Ovary (tissue), 9 donors: ENCODE measurements around the gene ADCY5. TPM values are rescaled to one million over a fixed set of nuclear protein-coding genes. Genes with fewer than 3 reads are reported as not detected.

Source experiments
- DNase-seq, 5 donors: peaks; one replicate each; pipeline ENCODE4 v3.0.0-alpha.2; 2019 to 2020
- H3K27ac ChIP-seq, 2 donors: fragments of 200-600 bp; one replicate each; pipeline versions ENCODE4 v1.5.1 to v1.8.0; 2019 to 2022
- H3K27me3 ChIP-seq: fragments of 200-600 bp; one replicate; pipeline ENCODE4 v1.8.0; 2022
- H3K36me3 ChIP-seq: fragments of 200-600 bp; sonication (generic); one replicate; pipeline ENCODE4 v1.5.1; 2019
- H3K4me1 ChIP-seq: one replicate; pipeline ENCODE4 v1.8.1; 2013; ENCODE audit warnings: mild to moderate bottlenecking, moderate library complexity; ENCODE audit not compliant: insufficient read depth
- H3K4me3 ChIP-seq: fragments of 200-600 bp; sonication (generic); one replicate; pipeline ENCODE4 v1.5.1; 2017
- H3K9me3 ChIP-seq, 2 donors: fragments of 200-600 bp in 1 of 2; sonication (generic) in 1 of 2; one replicate each; pipeline versions ENCODE4 v1.5.1 to v1.8.1; 2013 to 2019; ENCODE audit warnings: mild to moderate bottlenecking in 1 of 2, moderate library complexity in 1 of 2
- CTCF ChIP-seq, 3 donors: fragments of 450-650 bp in 2 of 3; fragments of 200-600 bp in 1 of 3; IDR thresholded peaks; one replicate each; pipeline versions ENCODE4 v1.5.1 to v1.8.0; 2016 to 2022; ENCODE audit warnings: antibody characterized with exemption in 3 of 3, mild to moderate bottlenecking in 1 of 3
- EP300 ChIP-seq: sonication (generic); formaldehyde crosslinking; IDR thresholded peaks from one replicate; pipeline ENCODE4 v1.6.1; 2017; ENCODE audit warnings: antibody characterized with exemption
- POLR2A ChIP-seq: fragments of 450-650 bp; IDR thresholded peaks from one replicate; pipeline ENCODE4 v1.6.1; 2017; ENCODE audit warnings: antibody characterized with exemption, mild to moderate bottlenecking, moderate library complexity
- WGBS, 3 donors: extraction: QIAGEN DNeasy Blood & Tissue Kit in 1 of 3; methylation state at CpG; one replicate each; pipeline versions ENCODE4 v1.1.5 to v1.1.7; 2013 to 2017; 5-methylcytosine and 5-hydroxymethylcytosine counted together
- intact Hi-C, 4 donors: fragments of 100-400 bp; cut with DNase I; formaldehyde crosslinking; loops; one replicate each; pipeline versions ENCODE4 v1.11.0 to v1.15.1; 2022 to 2023
- polyA plus RNA-seq, 2 donors: library from polyadenylated mRNA; stranded (reverse); fragments of 200-250 nt in 1 of 2; fragments of 350-450 nt in 1 of 2; fragmentation: Illumina TruSeq in 1 of 2; extraction: RNeasy Lipid Tissue Mini Kit (QIAGEN cat#74804) in 1 of 2; gene quantifications; one replicate each; pipeline ENCODE4 v1.2.3, GENCODE V29; 2013 to 2014
- total RNA-seq, 7 donors: library from RNA; depleted of rRNA in 2 of 7; stranded (reverse); fragments of >200 nt in 2 of 7; fragmentation: NEBNext Ultra II Directional in 3 of 7; extraction: Animal tissue kit (Norgen Biotek cat#: 25700) in 3 of 7; gene quantifications; one replicate each; pipeline versions ENCODE4 v1.1.0 to v1.2.4, GENCODE V29; 2016 to 2023
- donor health status: DM: no; HTN: no; CAD: no; lungs with moderate emphysema.
- donor health status: DM: no; HTN: no; CAD: no.
- donor health status: Bipolar disorder and iron deficiency.
- donor health status: DM: yes; HTN: yes; CAD: no.
- donor health status: DM: no; HTN: no; CAD: no.
- donor health status: DM: yes; HTN: yes; CAD: no.

Gene ADCY5
- total and polyA plus RNA-seq, 9 donors: 5.3 to 36.2 (median 20.3) TPM

- WGBS, 3 donors: 89 to 97% (median 93%) methylated on average over 2 of the region's 2 CpGs
- no peaks in the 10 kb centered on the region for H3K27me3 ChIP-seq
- DNase-seq: no peak
- H3K27ac ChIP-seq: peak overlapping the region in 1 of 2 donors; percentile 43
- no peaks in the 10 kb centered on the region for H3K9me3 ChIP-seq
- no peaks in the 10 kb centered on the region for H3K36me3 ChIP-seq
- peaks cover 9% of the 10 kb centered on the region for H3K4me1 ChIP-seq
- H3K4me3 ChIP-seq: no peak overlapping the region
- intact Hi-C loops: no loop called here
- no peak for TF ChIP-seq POLR2A
- no peak for TF ChIP-seq CTCF (IDR thresholded peaks at IDR 0.05)
- no peak for TF ChIP-seq EP300
Observed at GRCh38 chr3:123272547-123272946, 176.3 kb downstream of the ADCY5 start.

DNA sequence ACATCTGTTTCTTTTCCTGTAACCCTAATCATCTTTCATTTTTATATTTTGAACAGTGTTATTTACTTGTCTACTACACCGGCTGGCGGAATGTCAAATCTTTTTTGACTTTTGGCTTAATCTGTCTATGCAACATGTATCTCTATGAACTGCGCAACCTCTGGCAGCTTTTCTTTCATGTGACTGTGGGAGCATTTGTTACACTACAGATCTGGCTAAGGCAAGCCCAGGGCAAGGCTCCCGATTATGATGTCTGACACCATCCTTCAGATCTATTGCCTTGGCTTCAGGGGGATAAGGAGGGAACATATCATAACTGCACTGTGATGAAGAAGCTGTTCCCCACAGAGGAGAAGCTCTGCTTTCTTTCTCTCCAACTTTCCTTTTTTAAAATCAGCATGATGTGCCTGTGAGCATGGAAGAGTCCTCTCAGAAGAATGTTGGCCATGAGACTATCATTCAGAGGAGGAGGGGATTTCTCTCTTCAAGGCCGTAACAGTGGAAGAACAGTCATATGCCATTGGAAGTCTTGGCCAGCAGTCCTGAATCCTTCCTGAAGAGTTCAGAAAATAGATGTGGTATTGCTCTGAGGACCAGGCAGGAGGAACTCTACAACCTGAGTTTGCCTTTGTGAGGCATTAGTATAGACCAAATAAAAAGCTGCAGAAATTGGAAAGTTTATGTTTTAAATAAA is 177.3 kb downstream of the ADCY5 start:
- Histone ChIP-seq H3K27ac (peak overlapping the region in 1 of 2 donors; percentile 24), H3K36me3 (no peaks in the 10 kb centered on the region), H3K27me3 (no peaks in the 10 kb centered on the region), H3K4me3 (no peak overlapping the region), H3K9me3 (no peaks in the 10 kb centered on the region), H3K4me1 (peaks cover 9% of the 10 kb centered on the region)
- intact Hi-C loops: no loop called here
- TF ChIP-seq CTCF (IDR thresholded peaks at IDR 0.05) (no peak), POLR2A (no peak), EP300 (no peak)
- 26 to 29% (median 27%) methylated on average over 5 of the region's 5 CpGs for WGBS, 3 donors
- DNase-seq: peak in 3 of 5 donors; percentile 46 to 57 (median 48)

DNA sequence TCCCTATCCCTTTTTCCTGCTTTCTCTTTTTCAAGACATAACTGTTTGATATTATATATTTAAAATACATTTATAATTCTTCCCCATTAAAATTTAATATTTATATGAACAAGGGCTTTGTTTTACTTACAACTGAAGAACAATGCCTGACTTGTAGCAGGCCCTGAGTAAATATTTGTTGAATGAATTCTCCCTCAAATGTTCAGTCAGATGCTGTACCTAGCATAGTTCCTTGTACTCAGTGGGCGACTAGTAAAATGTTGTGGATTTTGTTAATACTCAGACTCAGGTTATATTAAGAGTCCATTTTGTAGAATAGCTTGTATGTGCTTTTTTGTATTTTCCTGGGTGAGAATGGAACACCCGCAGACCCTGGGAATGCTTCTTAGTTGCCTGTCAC is 178.1 kb downstream of the ADCY5 start:
- Histone ChIP-seq H3K27me3 (no peaks in the 10 kb centered on the region), H3K27ac (no peak overlapping the region), H3K9me3 (no peaks in the 10 kb centered on the region), H3K4me3 (no peak overlapping the region), H3K4me1 (peaks cover 9% of the 10 kb centered on the region), H3K36me3 (no peaks in the 10 kb centered on the region)
- no peak for DNase-seq
- TF ChIP-seq POLR2A (no peak), CTCF (IDR thresholded peaks at IDR 0.05) (no peak), EP300 (no peak)
- whole genome bisulfite sequencing, 3 donors: 59 to 80% (median 74%) methylated on average over 2 of the region's 2 CpGs
- intact Hi-C loops: no loop called here

GRCh38 chr3:123267821-123268220 is 181.1 kb downstream of the ADCY5 start:
- Histone ChIP-seq H3K4me1 (peaks cover 6% of the 10 kb centered on the region), H3K27me3 (no peaks in the 10 kb centered on the region), H3K4me3 (no peak overlapping the region), H3K9me3 (no peaks in the 10 kb centered on the region), H3K36me3 (no peaks in the 10 kb centered on the region), H3K27ac (no peak overlapping the region)
- 41 to 69% (median 65%) methylated on average over 2 of the region's 2 CpGs for WGBS, 3 donors
- TF ChIP-seq POLR2A (no peak), CTCF (IDR thresholded peaks at IDR 0.05) (no peak), EP300 (no peak)
- intact Hi-C loops: no loop called here
- no peak for DNase-seq
